SK-N-SH (cell line): ENCODE data around the gene DLG2. TPM values are rescaled to one million over a fixed set of nuclear protein-coding genes. Genes with fewer than 3 reads are reported as not detected.

ENCODE experiments used
- CTCF ChIA-PET: fragments of 300-600, 350-600 bp; formaldehyde crosslinking; extraction: SDS; loops from one replicate; lab custom pipeline; 2021; lab: Yijun Ruan, JAX
- POLR2A ChIA-PET: fragments of 350-600 bp; sonication (Branson Sonifier 250); formaldehyde crosslinking; extraction: SDS; loops from one replicate; lab custom pipeline; 2020; ENCODE audit warnings: antibody characterized with exemption, inconsistent platforms; lab: Yijun Ruan, JAX
- DNase-seq: peaks from one replicate; pipeline ENCODE4 v3.0.0; 2012
- H2AFZ ChIP-seq: fragments of 200-600 bp; sonication (generic); 2 replicates; pipeline ENCODE4 v1.8.1; 2016; ENCODE audit warnings: antibody characterized with exemption, mild to moderate bottlenecking, low read depth
- H3F3A ChIP-seq: fragments of 200-600 bp; sonication (generic); replicated peaks from 2 replicates; pipeline ENCODE3; 2016; ENCODE audit warnings: antibody characterized with exemption, mild to moderate bottlenecking; ENCODE audit not compliant: insufficient read depth
- H3K27ac ChIP-seq, 2 experiments: fragments of 200-500 bp in 1 of 2; fragments of 200-600 bp in 1 of 2; sonication (Bioruptor generic) in 1 of 2; sonication (generic), shearing (Covaris generic) in 1 of 2; 2 replicates each; pipeline versions ENCODE4 v1.5.1 to v1.6.1; 2014 to 2016; ENCODE audit warnings: low read depth in 2 of 2, inconsistent platforms in 1 of 2, low read length in 1 of 2, mild to moderate bottlenecking in 1 of 2, mixed read lengths in 1 of 2
- H3K27me3 ChIP-seq: fragments of 200-600 bp; sonication (generic), shearing (Covaris generic); 2 replicates; pipeline ENCODE4 v1.6.1; 2016; ENCODE audit warnings: mixed run types; ENCODE audit not compliant: insufficient read depth
- H3K36me3 ChIP-seq, 2 experiments: fragments of 200-500 bp in 1 of 2; fragments of 200-600 bp in 1 of 2; sonication (Bioruptor generic) in 1 of 2; sonication (generic) in 1 of 2; replicated peaks in 1 of 2; 2 replicates each; pipeline versions ENCODE3 to v1.5.1; 2014 to 2016; ENCODE audit warnings: low read length in 1 of 2, mild to moderate bottlenecking in 1 of 2; ENCODE audit not compliant: insufficient read depth in 2 of 2, control insufficient read depth in 1 of 2
- H3K4me1 ChIP-seq, 2 experiments: fragments of 200-500 bp in 1 of 2; fragments of 200-600 bp in 1 of 2; sonication (Bioruptor generic) in 1 of 2; sonication (generic), shearing (Covaris generic) in 1 of 2; 2 replicates each; pipeline versions ENCODE4 v1.5.1 to v1.6.1; 2014 to 2016; ENCODE audit warnings: low read depth in 1 of 2, low read length in 1 of 2, mixed run types in 1 of 2; ENCODE audit not compliant: insufficient read depth in 2 of 2, control insufficient read depth in 1 of 2
- H3K4me2 ChIP-seq: fragments of 200-600 bp; sonication (generic), shearing (Covaris generic); 2 replicates; pipeline ENCODE4 v1.6.1; 2017; ENCODE audit warnings: mixed run types
- H3K4me3 ChIP-seq, 2 experiments: fragments of 200-500 bp in 1 of 2; fragments of 200-600 bp in 1 of 2; sonication (Bioruptor generic) in 1 of 2; sonication (generic), shearing (Covaris generic) in 1 of 2; 2 replicates each; pipeline versions ENCODE4 v1.5.1 to v1.8.1; 2014 to 2016; ENCODE audit warnings: low read depth in 2 of 2, inconsistent platforms in 1 of 2, low read length in 1 of 2, mild to moderate bottlenecking in 1 of 2, mixed read lengths in 1 of 2, moderate library complexity in 1 of 2
- H3K79me2 ChIP-seq: fragments of 200-600 bp; sonication (generic); 2 replicates; pipeline ENCODE4 v1.8.1; 2017; ENCODE audit warnings: mild to moderate bottlenecking; ENCODE audit not compliant: insufficient read depth
- H3K9ac ChIP-seq: fragments of 200-600 bp; sonication (generic); 2 replicates; pipeline ENCODE4 v1.6.1; 2017; ENCODE audit warnings: mixed run types
- H3K9me2 ChIP-seq: fragments of 200-600 bp; sonication (generic); 2 replicates; pipeline ENCODE4 v1.6.1; 2017; ENCODE audit warnings: mixed run types
- H3K9me3 ChIP-seq: fragments of 200-600 bp; sonication (generic); 2 replicates; pipeline ENCODE4 v1.6.1; 2017; ENCODE audit warnings: mixed run types, mild to moderate bottlenecking, moderate library complexity
- H4K20me1 ChIP-seq: fragments of 200-600 bp; sonication (generic); 2 replicates; pipeline ENCODE4 v1.6.1; 2017; ENCODE audit warnings: mild to moderate bottlenecking, mixed run types; ENCODE audit not compliant: insufficient read depth
- EP300 ChIP-seq, 2 experiments: IDR thresholded peaks; 2 replicates each; pipeline versions ENCODE4 v1.4.0 to v1.6.1; 2012; ENCODE audit warnings: borderline replicate concordance in 1 of 2, low read depth in 1 of 2, low read length in 1 of 2
- FOSL2 ChIP-seq: IDR thresholded peaks from 2 replicates; pipeline ENCODE4 v1.4.0; 2012; ENCODE audit warnings: low read depth, mild to moderate bottlenecking, moderate library complexity, borderline replicate concordance
- FOXJ3 ChIP-seq: sonication (generic); formaldehyde crosslinking; IDR thresholded peaks from 2 replicates; pipeline ENCODE4 v1.5.1; 2020; ENCODE audit warnings: mild to moderate bottlenecking, missing genetic modification reagents
- FOXM1 ChIP-seq: IDR thresholded peaks from 2 replicates; pipeline ENCODE4 v1.4.0; 2012; ENCODE audit warnings: low read depth, mild to moderate bottlenecking
- GABPA ChIP-seq: IDR thresholded peaks from 2 replicates; pipeline ENCODE4 v1.4.0; 2012; ENCODE audit warnings: low read depth, mild to moderate bottlenecking
- JUND ChIP-seq: IDR thresholded peaks from 2 replicates; pipeline ENCODE4 v1.4.0; 2012
- MEF2A ChIP-seq: IDR thresholded peaks from 2 replicates; pipeline ENCODE4 v1.4.0; 2012; ENCODE audit warnings: low read depth, borderline replicate concordance
- MXI1 ChIP-seq: IDR thresholded peaks from 2 replicates; pipeline ENCODE4 v1.6.1; 2012; ENCODE audit warnings: mild to moderate bottlenecking, low read depth, low read length, improper control_type of control experiment
- NFIC ChIP-seq: IDR thresholded peaks from 2 replicates; pipeline ENCODE4 v1.4.0; 2012; ENCODE audit warnings: borderline replicate concordance
- NRF1 ChIP-seq: IDR thresholded peaks from 2 replicates; pipeline ENCODE4 v1.6.1; 2012; ENCODE audit warnings: low read depth, mild to moderate bottlenecking, low read length
- POLR2AphosphoS5 ChIP-seq: IDR thresholded peaks from 2 replicates; pipeline ENCODE4 v1.6.1; 2012; ENCODE audit warnings: low read depth, low read length
- RCOR1 ChIP-seq: fragments of 150-350 bp; IDR thresholded peaks from 2 replicates; pipeline ENCODE4 v1.6.1; 2017; ENCODE audit warnings: antibody characterized with exemption, low read length
- RFX5 ChIP-seq: IDR thresholded peaks from 2 replicates; pipeline ENCODE4 v1.6.1; 2012; ENCODE audit warnings: mild to moderate bottlenecking, improper control_type of control experiment, low read length
- RXRA ChIP-seq: IDR thresholded peaks from 2 replicates; pipeline ENCODE4 v1.4.0; 2012; ENCODE audit warnings: low read depth, mild to moderate bottlenecking, borderline replicate concordance
- SIN3A ChIP-seq: IDR thresholded peaks from 2 replicates; pipeline ENCODE4 v1.6.1; 2012; ENCODE audit warnings: low read depth, mild to moderate bottlenecking, low read length, moderate library complexity, borderline replicate concordance
- SMC3 ChIP-seq: IDR thresholded peaks from 2 replicates; pipeline ENCODE4 v1.6.1; 2012; ENCODE audit warnings: low read depth, low read length, improper control_type of control experiment
- TCF12 ChIP-seq: IDR thresholded peaks from 2 replicates; pipeline ENCODE4 v1.4.0; 2012
- TEAD4 ChIP-seq: IDR thresholded peaks from 2 replicates; pipeline ENCODE4 v1.4.0; 2012; ENCODE audit warnings: mild to moderate bottlenecking, borderline replicate concordance; ENCODE audit not compliant: insufficient read depth
- WGBS: methylation state at CpG from one replicate; pipeline ENCODE4 v1.1.6; 2017; ENCODE audit warnings: low lambda C conversion rate; 5-methylcytosine and 5-hydroxymethylcytosine counted together
- polyA plus RNA-seq, 3 experiments: library from polyadenylated mRNA; depleted of rRNA; stranded (reverse); fragments of >200 nt; gene quantifications; 2 replicates each; pipeline ENCODE4 v1.2.3, GENCODE V29; 2012
- TF ChIP-seq, protein P1 (sequence below): IDR thresholded peaks from 2 replicates; pipeline ENCODE4 v1.4.0; 2012; ENCODE audit warnings: low read depth
- TF ChIP-seq, protein P2 (sequence below): fragments of 150-350 bp; IDR thresholded peaks from 2 replicates; pipeline ENCODE4 v1.6.1; 2016; ENCODE audit warnings: mild to moderate bottlenecking, low read depth, low read length
- TF ChIP-seq, protein P3 (sequence below): IDR thresholded peaks from 2 replicates; pipeline ENCODE4 v1.4.0; 2012; ENCODE audit warnings: low read depth, borderline replicate concordance
- TF ChIP-seq, protein P4 (sequence below): fragments of 200-600 bp; sonication (generic); IDR thresholded peaks from 2 replicates; pipeline ENCODE4 v1.6.1; 2017; ENCODE audit warnings: antibody characterized with exemption, mild to moderate bottlenecking, moderate library complexity
- TF ChIP-seq, protein P5 (sequence below): IDR thresholded peaks from 2 replicates; pipeline ENCODE4 v1.4.0; 2012; ENCODE audit warnings: low read depth, borderline replicate concordance

DLG2 gene
- polyA plus RNA-seq, 1 of the 3 experiments (the other 2 are of a cell fraction): 0.21 TPM

DNA sequence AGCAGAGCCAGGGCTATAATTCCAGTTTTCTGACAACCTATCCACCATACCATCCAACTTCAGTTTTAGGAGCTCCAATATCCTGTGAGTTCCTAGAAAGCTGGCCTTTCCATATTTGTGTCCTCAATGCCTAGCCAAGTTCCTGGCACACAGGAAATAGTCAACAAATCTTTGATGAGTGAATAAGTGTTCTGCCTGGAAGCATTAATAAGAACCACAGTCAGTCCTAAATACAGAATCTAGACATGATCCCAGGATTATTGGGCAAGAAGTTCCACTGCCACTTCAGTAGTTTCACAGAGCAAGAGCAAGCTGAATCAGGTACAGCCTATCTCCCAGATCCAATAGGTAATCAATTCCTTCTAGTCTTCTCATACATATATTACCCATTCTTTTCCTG, 942.0 kb downstream of the DLG2 start:
- Histone ChIP-seq H3K4me2 (no peak overlapping the region), H3K27ac (no peak overlapping the region), H3K4me3 (no peak overlapping the region), H3K36me3 (no peaks in the 10 kb centered on the region), H2AFZ (no peak overlapping the region), H3K9ac (no peak overlapping the region), H4K20me1 (no peaks in the 10 kb centered on the region), H3F3A (no peaks in the 10 kb centered on the region), H3K9me2 (no peaks in the 10 kb centered on the region), H3K27me3 (no peaks in the 10 kb centered on the region), H3K4me1 (no peaks in the 10 kb centered on the region), H3K79me2 (no peaks in the 10 kb centered on the region), H3K9me3 (no peaks in the 10 kb centered on the region)
- no peak for DNase-seq
- CTCF ChIA-PET: no interaction called here
- POLR2A ChIA-PET: no interaction called here
- TF ChIP-seq FOXM1: no peak
- TF ChIP-seq RCOR1: no peak
- TF ChIP-seq, protein P1, sequence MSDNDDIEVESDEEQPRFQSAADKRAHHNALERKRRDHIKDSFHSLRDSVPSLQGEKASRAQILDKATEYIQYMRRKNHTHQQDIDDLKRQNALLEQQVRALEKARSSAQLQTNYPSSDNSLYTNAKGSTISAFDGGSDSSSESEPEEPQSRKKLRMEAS: no peak
- TF ChIP-seq EP300 (IDR thresholded peaks at IDR 0.05; ENCODE audit: borderline replicate concordance in 1 of 2, low read depth in 1 of 2, low read length in 1 of 2): no peak
- TF ChIP-seq, protein P2, sequence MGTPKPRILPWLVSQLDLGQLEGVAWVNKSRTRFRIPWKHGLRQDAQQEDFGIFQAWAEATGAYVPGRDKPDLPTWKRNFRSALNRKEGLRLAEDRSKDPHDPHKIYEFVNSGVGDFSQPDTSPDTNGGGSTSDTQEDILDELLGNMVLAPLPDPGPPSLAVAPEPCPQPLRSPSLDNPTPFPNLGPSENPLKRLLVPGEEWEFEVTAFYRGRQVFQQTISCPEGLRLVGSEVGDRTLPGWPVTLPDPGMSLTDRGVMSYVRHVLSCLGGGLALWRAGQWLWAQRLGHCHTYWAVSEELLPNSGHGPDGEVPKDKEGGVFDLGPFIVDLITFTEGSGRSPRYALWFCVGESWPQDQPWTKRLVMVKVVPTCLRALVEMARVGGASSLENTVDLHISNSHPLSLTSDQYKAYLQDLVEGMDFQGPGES: no peak
- no peak for TF ChIP-seq RXRA
- TF ChIP-seq TEAD4: no peak
- no peak for TF ChIP-seq MEF2A
- TF ChIP-seq, protein P3, sequence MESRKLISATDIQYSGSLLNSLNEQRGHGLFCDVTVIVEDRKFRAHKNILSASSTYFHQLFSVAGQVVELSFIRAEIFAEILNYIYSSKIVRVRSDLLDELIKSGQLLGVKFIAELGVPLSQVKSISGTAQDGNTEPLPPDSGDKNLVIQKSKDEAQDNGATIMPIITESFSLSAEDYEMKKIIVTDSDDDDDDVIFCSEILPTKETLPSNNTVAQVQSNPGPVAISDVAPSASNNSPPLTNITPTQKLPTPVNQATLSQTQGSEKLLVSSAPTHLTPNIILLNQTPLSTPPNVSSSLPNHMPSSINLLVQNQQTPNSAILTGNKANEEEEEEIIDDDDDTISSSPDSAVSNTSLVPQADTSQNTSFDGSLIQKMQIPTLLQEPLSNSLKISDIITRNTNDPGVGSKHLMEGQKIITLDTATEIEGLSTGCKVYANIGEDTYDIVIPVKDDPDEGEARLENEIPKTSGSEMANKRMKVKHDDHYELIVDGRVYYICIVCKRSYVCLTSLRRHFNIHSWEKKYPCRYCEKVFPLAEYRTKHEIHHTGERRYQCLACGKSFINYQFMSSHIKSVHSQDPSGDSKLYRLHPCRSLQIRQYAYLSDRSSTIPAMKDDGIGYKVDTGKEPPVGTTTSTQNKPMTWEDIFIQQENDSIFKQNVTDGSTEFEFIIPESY: no peak
- TF ChIP-seq TCF12: no peak

DNA sequence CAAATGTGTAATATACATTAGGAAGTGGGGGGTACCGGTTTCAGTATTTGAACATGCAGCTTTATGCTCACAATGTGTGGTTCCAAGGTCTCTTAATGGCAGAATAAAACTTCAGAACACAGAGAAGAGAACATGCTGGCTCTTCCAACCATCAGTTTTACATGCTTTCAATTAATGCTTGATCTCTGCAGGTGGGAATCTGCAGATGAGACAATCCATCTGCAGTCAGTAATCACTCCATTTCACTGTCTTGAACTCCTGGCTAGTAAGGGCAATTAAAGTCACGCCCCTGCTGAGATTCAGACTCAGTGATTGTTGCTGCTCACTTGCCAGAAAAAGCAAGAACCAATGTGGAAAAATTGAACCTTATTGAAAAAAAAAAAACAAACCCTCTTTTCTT, 945.7 kb downstream of the DLG2 start:
- TF ChIP-seq SIN3A: no peak
- no peak for TF ChIP-seq RXRA
- TF ChIP-seq SMC3: no peak
- no peak for TF ChIP-seq MEF2A
- no peak for TF ChIP-seq NRF1
- no peak for TF ChIP-seq EP300 (IDR thresholded peaks at IDR 0.05; ENCODE audit: borderline replicate concordance in 1 of 2, low read depth in 1 of 2, low read length in 1 of 2)
- TF ChIP-seq JUND: no peak
- TF ChIP-seq MXI1: no peak
- TF ChIP-seq POLR2AphosphoS5: no peak
- TF ChIP-seq, protein P4, sequence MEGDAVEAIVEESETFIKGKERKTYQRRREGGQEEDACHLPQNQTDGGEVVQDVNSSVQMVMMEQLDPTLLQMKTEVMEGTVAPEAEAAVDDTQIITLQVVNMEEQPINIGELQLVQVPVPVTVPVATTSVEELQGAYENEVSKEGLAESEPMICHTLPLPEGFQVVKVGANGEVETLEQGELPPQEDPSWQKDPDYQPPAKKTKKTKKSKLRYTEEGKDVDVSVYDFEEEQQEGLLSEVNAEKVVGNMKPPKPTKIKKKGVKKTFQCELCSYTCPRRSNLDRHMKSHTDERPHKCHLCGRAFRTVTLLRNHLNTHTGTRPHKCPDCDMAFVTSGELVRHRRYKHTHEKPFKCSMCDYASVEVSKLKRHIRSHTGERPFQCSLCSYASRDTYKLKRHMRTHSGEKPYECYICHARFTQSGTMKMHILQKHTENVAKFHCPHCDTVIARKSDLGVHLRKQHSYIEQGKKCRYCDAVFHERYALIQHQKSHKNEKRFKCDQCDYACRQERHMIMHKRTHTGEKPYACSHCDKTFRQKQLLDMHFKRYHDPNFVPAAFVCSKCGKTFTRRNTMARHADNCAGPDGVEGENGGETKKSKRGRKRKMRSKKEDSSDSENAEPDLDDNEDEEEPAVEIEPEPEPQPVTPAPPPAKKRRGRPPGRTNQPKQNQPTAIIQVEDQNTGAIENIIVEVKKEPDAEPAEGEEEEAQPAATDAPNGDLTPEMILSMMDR: no peak
- no peak for TF ChIP-seq RFX5
- TF ChIP-seq FOXJ3 (CRISPR knock-in tag): no peak
- TF ChIP-seq GABPA: no peak
- TF ChIP-seq, protein P5, sequence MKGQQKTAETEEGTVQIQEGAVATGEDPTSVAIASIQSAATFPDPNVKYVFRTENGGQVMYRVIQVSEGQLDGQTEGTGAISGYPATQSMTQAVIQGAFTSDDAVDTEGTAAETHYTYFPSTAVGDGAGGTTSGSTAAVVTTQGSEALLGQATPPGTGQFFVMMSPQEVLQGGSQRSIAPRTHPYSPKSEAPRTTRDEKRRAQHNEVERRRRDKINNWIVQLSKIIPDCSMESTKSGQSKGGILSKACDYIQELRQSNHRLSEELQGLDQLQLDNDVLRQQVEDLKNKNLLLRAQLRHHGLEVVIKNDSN: no peak
- no peak for TF ChIP-seq FOSL2
- TF ChIP-seq, protein P2: no peak
- no peak for TF ChIP-seq NFIC
- TF ChIP-seq, all 33 proteins: peak for 0

More for the DNA sequence above, 945.7 kb downstream of the DLG2 start:
- no peaks in the 10 kb centered on the region for H3K79me2 ChIP-seq
- no peaks in the 10 kb centered on the region for H3K27me3 ChIP-seq
- DNase-seq: no peak
- no peaks in the 10 kb centered on the region for H3K4me1 ChIP-seq
- H3K9me3 ChIP-seq: no peaks in the 10 kb centered on the region
- POLR2A ChIA-PET: no interaction called here
- H3K9me2 ChIP-seq: no peaks in the 10 kb centered on the region
- no peak overlapping the region for H2AFZ ChIP-seq
- H3K9ac ChIP-seq: no peak overlapping the region
- 0% methylated on average over 2 of the region's 2 CpGs for WGBS
- no peak overlapping the region for H3K4me2 ChIP-seq
- no peaks in the 10 kb centered on the region for H3F3A ChIP-seq
- no peak overlapping the region for H3K4me3 ChIP-seq
- H4K20me1 ChIP-seq: no peaks in the 10 kb centered on the region
- H3K27ac ChIP-seq: no peak overlapping the region
- CTCF ChIA-PET: no interaction called here
- H3K36me3 ChIP-seq: no peaks in the 10 kb centered on the region
